NK-92 (cell line): Measurements from ENCODE around the gene SLC25A23.
A peak's percentile ranks its signal among the peaks of the same experiment; 100 is the strongest.
"Not testable (repeated sequence)": the region's sequence is repeated elsewhere in the genome, so short reads cannot be mapped to it uniquely, and the experiment has no call there.

Experiments used
- DNase-seq: peaks from one replicate; lab custom pipeline; 2025; ENCODE audit not compliant: unreplicated experiment; lab: John Stamatoyannopoulos, UW

Gene SLC25A23

DNA sequence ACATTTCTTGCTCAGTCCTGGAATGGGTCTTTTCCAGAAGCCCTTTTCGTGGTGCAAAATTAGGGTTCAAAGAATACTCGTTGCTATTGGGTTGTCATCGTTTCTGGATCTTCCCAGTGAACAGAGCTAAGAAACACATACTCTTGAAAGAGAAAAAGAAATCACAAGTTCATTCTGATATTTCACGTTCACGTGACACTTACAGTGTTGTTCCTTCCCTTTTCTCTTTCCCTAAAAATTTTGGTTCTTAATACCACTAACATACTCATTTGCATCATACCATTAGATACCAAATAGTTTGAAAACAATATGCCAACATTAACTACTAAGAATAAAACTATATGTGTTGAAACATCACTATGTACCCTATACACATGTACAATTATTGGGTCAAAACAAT, 53.2 kb downstream of the SLC25A23 start:
- no peak for DNase-seq

DNA sequence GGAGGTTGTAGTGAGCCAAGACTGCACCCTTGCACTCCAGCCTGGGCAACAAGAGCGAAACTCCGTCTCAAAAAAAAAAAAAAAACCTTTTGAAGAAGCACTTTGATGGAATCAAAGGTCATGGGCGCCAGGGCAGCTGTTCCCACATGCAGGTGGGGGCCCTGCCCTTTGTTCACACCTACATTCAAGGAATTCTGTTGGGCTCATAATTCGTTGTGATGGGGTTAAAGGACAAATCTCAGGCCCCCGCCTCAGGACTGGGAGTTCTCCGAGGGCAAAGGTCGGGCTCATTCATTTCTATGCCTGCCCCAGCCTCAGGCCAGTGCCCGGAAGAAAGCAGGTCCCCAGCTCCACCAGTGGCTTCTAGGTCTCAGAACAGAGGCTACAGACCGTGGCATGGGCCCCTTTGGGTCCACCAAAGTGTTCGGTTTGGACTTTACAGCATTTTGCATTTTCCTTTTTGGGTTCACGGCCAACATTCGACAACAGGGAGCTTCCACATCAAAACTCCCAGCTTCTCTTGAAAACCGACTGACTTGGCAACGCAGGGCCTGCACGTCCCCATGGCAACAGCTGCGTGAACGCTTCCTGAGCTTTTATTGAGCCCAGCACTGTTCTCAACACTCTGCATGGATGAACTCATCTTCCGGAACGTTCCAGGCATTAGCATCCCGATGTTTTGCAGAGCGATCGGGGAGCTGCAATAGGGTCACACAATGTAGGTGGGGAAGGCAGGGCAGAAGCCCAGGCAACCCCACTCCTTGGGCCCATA, 56.6 kb downstream of the SLC25A23 start:
- DNase-seq, result no peak

DNA sequence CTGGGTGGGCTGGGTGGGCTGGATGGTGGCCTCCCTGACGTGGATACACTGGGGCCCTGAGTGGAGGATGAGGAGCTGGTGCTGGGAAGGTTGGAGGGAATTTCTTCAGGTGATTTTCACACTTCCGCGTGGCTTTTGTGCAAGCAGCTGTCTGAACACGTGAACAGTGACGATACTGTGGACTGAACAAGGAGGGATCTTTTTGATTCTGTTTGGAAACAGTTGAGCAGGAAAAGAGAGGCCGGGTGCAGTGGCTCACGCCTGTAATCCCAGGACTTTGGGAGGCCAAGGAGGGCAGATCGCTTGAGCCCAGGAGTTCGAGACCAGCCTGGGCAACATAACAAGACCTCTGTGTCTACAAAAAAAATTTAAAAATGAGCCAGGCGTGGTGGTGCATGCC, 57.5 kb downstream of the SLC25A23 start:
- no peak for DNase-seq

DNA sequence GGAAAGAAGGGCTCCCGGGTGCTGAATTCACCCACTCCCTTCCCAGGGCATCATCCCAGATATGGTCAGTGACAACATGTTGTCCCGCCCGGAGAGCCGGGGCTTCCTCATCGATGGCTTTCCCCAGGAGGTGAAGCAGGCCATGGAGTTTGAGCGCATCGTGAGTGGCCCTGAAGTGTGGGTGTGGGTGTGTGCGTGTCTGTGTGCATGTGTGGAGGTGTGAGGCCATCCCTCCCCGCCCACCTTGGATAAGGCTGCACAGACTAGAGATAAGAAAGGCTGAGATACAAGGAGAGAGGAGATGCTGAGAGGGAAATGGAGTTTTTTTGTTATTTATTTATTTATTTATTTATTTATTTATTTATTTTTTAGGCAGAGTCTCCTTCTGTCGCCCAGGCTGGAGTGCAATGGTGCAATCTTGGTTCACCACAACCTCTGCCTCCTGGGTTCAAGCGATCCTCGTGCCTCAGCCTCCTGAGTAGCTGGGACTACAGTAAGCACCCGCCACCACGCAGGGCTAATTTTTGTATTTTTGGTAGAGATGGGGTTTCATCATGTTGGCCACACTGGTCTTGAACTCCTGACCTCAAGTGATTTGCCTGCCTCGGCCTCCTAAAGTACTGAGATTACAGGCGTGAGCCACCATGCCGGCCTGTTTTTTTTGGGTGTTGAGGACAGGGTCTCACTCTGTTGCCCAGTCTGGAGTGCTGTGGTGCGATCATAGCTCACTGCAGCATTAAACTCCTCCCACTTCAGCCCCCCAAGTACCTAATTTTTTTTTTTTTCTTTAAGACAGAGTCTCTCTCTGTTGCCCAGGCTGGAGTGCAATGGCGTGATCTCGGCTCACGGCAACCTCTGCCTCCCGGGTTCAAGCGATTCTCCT, 59.3 kb downstream of the SLC25A23 start:
- DNase-seq, result not testable (repeated sequence)

DNA sequence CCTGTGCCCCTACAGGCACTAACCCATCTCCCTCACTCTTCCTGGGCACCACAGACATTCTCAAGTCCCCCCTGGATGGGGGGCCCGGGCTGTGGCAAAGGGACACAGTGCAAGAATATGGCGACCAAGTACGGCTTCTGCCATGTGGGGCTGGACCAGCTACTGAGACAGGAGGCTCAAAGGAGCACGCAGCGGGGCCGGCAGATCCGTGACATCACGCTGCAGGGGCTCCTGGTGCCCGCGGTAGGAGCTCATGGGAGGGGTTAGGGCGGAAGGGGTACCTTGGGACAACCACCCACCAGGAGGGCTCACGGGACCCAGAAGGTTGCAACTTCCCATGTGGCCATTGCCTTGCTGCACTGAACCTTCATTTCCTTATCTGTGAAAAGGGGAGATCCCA, 63.3 kb downstream of the SLC25A23 start:
- no peak for DNase-seq

DNA sequence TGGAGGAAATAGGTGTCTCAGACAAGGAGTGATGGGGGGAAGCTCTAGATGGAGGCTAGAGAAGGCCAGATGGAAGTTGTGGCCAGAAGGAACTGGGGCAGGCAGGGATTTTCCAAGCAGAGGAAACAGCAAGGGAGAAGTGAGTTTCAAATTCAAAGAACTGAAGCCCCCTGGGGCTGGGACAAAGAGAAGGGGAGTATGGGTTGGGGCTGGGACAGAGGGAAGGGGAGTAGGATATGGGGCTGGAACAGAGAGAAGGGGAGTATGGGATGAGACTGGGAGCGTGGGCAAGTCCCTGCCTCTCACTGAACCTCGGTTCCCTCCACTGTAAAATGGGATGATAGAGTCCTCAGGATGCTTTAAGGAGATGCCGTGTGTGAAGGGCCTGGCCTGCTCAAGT, 64.8 kb downstream of the SLC25A23 start:
- no peak for DNase-seq

DNA sequence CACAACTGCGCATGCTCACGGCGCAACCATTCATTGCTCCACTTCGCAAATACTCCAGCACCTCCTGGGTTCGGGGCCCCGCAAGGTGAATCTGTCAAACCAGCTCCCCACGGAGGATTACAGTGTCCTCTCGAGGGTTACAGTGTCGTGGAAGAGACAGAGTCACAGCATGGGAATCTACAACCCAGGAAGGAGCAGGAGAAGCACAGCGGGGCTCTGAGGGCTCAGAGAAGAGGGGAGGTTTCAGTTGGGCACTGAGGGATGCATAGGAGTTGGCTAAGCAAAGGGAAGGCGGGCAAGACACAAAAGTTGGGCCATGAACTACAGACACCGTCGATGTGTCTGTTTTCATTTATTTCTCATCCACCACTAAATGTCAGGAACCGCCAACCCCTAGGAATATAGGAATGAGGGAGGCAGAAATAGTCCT, 65.6 kb downstream of the SLC25A23 start:
- no peak for DNase-seq

DNA sequence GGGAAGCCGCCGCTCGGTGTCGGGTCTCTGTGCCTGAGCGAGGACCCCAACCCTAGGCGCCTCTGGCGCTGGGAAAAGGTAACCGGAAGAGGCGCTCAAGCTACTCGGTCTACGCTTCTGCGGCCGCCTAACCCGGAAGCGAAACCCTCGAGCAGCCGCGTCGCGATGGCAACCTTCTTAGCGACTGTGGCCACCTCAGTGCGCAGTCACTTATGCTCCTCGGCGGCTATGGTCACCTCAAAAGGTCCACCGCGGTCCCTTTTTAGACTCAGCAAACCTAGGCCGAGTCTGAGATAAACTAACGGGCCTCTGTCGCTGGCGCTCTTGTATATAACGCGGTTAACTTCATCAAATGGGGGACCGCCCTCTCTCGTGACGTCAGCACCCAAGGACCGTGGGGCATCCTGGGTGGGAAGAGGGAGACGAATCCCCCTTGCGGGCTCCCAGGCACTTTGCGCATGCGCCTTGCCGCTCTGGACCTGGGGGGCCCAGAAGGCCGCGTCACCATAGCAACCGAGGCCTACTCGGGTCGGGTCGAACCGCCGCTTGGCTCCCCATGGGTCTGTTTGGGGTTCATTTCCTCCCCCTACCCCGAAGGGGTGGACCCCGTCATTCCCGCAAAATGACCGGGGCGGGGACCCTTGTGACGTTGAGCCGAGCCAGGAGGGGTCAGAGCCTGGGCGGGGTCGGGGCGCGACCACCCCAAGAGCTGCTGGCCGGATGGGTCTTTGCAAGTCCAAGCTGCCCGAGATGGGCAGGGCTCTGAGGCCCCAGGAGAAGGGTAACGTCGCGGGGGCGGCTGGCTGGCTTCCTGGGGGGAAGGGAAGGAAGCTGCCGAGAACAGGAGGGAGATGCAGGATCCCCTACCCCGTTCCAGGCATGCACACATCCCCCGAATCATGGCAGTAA, 66.3 kb downstream of the SLC25A23 start, which contains the start of gene GTF2F1:
TSS of gene GTF2F1 (minus strand) at position 91 of the 909 bp plus-strand sequence. CDS start 169 bp downstream, outside the sequence.
- DNase-seq, result peak; percentile 77

DNA sequence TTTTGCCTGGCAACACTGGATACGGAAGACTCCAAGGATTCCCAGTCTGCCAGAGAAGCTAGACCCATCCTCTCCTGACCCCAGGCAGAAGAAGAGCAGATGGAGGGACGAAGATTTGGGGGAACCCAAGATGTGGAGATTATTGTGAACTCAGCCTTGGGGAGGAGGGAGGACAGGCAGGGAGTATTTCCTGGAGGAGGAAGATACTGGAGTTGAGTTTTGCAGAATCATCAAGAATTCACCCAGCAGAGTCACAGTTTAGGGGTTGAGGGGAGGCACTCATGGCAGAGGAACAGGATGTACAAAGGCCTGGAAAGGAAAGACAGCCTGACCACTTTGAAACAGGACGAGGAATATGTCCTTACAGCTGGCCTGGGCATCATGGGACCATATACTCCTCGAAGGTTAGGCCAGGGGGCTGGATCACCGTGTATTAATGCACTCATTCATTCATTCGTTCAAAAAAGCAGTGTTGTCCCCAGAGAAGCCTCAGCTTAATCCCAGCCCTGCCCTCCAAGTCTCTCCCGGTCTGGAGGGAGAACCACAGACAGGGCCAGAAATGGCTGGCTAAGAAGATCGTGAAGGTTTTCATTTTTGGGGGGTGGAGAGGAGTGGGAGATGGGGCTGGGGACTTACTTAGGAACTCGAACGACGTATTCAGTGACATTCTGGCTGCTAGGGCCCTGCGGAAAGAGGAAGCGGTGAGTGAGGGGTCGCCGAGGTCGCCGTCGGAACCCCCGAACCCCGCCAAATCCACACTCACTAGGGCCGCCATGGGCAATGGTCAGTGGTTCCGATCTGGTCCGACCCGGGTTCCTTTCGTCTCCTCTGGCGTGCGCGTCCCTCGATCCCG, 67.1 kb downstream of the SLC25A23 start:
- DNase-seq, result no peak
